Left ventricle myocardium superior (tissue), 1 donor: ENCODE results near the gene ALOX5AP. TPM values are rescaled to one million over a fixed set of nuclear protein-coding genes. Genes with fewer than 3 reads are reported as not detected.
A peak's percentile ranks its signal among the peaks of the same experiment; 100 is the strongest.

Source experiments
- ATAC-seq: fragments of 200-7000 bp; cut with Tn5 transposase; one replicate; pipeline ENCODE4 v1.9.1; 2020; ENCODE audit warnings: mild to moderate bottlenecking, moderate library complexity
- DNase-seq: peaks from one replicate; pipeline ENCODE4 v3.0.0-alpha.2; 2020
- intact Hi-C: fragments of 100-400 bp; cut with micrococcal nuclease; formaldehyde crosslinking; loops from one replicate; pipeline ENCODE4 v1.11.0; 2022
- long read RNA-seq: library from polyadenylated mRNA; unstranded; transcript quantifications from one replicate; pipeline ENCODE4 v2.0.0, GENCODE V29; 2021
- total RNA-seq: library from RNA; stranded (reverse); fragmentation: NEBNext Ultra II Directional; extraction: Animal tissue kit (Norgen Biotek cat#: 25700); gene quantifications from one replicate; pipeline ENCODE4 v1.2.1, GENCODE V29; 2021
- donor health status: DM: no; HTN: yes; CAD: no; lungs with severe emphysema.

Gene ALOX5AP
- 10.1 TPM for total RNA-seq
- long read RNA-seq, partial matches to known transcripts = 0 of 4 reads
- long read RNA-seq, other reads (novel, unspliced or antisense) = 0 of 4 reads

- intact Hi-C loops = no loop called here
- ATAC-seq (peak; percentile 76), DNase-seq (no peak)
Observed at GRCh38 chr13:30735025-30735871, at the start of gene ALOX5AP. ALOX5AP (plus strand) TSS chr13:30735543; CDS start chr13:30735606, 63 bp downstream.

GRCh38 chr13:30685987-30686386, 49.4 kb upstream of the ALOX5AP start:
- DNase-seq (no peak), ATAC-seq (no peak)
- intact Hi-C loops = no loop called here

DNA sequence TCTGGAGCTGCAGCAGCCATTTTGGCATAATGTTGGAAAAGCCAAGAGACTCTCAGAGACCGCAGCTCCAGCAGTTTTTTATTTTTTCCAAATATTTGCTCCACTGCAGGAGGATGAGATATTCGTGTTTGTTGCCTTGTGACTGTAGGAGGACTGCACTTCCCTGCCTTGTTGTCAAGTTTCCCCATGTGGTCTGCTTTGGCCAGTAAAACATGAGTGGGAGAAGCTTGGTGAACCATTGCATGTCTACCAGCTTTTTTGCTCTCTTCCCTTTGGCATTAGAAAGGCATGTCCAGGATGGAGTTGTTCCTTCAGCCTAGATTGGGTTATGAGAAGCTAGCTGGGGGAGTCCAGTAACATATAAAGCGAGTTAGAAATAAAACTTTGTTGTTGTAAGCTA, 47.7 kb upstream of the ALOX5AP start:
- no peak for ATAC-seq
- no peak for DNase-seq
- intact Hi-C loops = no loop called here

- intact Hi-C loops = no loop called here
- DNase-seq (no peak), ATAC-seq (no peak)
Observed at GRCh38 chr13:30689752-30690151, 45.6 kb upstream of the ALOX5AP start.

DNA sequence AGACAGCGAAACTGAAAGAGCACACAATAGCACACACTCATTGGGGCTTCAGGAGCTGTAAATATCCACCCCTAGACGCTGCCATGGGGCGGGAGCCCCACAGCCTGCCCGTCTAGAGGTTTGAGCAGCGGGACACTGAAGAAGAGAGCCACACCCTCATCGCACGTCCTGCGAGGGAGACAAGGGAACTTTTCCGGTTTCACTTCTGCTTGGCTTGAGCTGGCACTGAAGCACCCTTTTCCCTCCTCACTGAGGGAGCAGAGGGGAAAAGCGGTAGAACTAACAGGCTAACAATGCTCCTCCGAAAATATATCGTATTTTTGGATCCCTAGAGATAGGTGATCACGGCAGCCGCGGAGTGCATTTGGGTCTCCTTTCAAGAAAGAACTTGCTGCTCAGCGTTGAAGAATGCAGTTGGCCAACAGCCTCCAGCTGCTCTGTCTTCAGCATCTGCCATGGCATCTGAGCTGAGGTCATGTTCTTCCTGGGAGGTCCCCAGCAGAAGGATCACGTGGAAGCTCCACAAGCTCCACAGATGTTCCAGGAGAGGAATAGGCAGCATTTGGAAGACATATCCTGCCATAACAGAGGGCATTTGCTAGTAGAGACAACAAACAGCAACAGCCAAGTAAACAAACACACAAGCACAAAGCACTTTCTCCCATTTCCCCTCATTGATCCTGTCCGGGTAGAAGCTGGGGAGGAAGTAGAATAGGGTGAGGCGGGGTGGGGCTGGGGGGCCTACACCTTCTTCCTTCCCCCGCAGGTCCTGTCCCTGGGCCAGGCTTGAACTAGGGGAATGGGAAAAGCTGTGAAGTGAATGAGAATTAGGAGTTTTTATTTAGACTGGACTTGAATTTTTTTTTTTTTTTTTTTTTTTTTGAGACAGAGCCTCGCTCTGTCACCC, 44.8 kb upstream of the ALOX5AP start:
- peak; percentile 75 for DNase-seq
- intact Hi-C loops = no loop called here
- ATAC-seq = peak; percentile 94

DNA sequence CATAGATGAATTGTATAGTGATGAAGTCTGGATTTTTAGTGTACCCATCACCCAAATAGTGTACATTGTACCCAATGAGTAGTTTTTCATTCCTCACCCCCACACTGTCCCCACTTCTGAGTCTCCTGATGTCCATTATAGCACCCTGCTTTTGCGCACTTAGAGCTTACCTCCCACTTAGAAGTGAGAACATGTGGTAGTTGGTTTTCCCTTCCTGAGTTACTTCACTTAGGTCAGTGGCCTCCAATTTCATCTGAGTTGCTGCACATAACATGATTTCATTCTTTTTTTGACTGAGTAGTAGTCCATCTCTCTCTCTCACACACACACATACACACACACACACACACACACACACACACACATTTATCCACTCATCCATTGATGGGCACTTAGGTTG, 43.2 kb upstream of the ALOX5AP start:
- DNase-seq (no peak), ATAC-seq (no peak)
- intact Hi-C loops = no loop called here

DNA sequence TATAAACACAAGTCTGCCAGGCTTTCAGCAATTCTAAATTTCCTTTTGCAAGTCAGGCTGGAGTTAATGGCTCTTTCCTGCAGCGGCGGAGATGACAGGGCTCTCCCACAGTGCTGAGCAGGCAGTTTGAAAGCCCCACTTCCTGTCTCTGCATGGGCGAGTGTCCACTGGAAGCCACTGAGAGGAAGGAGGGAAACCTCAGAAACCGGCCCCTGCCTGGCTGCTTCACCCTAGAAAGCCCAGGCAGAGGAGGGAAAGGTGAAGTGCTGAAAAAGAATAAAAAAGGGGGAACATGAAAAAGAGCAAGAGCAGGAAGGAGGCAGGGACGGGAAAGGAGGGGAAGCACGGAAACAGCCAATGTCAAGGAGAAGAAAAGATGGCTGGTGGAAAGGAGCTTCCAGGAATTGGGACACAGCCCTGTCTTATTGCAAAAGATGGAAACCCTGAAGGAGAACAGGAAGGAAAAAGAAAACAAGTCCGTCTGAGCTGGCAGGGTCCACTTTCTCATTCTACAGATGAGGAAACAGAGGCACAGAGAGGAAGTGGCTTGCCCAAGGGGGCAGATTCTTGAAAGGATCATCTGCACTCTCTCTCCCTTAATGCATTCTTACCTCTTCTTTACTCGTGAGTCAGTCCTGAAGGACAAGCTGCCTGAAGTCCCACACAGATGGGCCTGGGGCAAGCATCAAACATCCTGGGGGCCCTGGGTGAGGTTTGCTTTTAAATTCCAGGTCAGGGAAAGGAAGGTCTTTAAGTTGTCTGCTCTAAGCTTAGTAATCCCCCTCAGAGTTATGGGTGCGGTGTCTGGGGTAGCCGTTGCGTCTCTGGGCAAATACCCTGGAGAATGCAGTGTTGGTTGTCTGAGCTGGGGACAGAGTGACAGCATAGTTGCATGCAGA, 38.8 kb upstream of the ALOX5AP start:
- ATAC-seq (peak; percentile 87), DNase-seq (peak; percentile 52)
- intact Hi-C loops = no loop called here

DNA sequence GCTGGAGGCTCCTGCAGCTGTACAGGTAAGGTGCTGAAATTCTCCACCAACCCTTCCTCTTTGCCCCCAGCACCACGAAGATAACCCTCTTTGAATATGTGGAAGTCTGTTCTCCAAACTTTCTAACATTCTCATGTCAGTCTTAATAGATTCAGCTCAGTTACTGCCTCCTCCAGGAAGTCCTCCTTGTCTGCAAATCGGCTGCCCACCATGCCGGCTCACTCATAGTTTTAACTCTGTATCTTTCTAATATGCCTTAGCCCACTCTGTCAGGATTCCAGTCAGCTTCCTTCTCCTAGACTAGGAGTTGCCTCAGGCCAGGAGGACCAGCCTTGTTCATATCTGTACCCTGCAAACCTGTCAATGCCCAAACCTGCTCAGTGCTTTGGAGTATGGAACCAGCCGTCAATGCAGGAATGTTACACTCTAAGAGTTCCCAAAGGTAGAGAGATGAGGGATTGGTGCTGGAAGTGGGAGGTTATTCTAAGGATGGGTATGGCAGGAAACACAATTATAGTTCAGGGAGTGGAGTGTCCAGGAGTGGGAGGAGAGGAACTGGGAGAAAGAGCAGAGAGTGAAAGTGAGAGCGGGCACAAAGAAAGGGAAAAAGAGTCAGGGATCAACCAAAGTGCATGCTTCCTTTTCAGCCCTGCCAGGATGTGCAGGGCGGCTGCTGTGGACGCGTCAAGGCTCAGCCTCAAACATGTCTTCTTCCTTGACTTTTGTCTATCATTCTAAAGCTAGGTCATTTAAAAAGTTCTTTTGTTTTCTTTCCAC, 38.0 kb upstream of the ALOX5AP start:
- no peak for DNase-seq
- intact Hi-C loops = no loop called here
- peak; percentile 60 for ATAC-seq

- intact Hi-C loops = no loop called here
- DNase-seq (no peak), ATAC-seq (no peak)
Observed at GRCh38 chr13:30697996-30698401, 37.3 kb upstream of the ALOX5AP start.

DNA sequence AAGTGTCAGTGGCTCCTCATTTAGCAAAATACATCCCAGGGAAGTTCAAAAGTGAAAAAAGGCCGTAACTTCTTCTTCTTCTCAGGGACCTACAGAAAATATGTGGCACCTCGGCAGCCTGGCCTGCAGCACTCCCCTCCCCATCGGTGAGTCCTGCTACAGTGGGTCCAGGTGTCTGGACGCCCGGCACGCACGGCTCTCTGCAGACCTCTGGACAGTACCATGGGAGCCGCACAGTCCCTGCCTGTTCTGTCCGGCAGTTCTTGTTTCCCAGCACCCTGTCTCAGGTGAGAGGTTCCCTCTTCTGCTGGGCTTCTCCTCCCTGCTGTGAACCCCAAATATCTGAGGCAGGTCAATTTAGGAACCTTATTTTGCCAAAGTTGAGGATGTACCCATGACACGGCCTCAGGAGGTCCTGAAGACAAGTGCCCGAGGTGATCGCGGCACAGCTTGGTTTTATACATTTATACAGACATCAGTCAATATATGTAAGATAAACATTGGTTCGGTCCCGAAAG, 36.8 kb upstream of the ALOX5AP start:
- intact Hi-C loops = no loop called here
- ATAC-seq (no peak), DNase-seq (no peak)

DNA sequence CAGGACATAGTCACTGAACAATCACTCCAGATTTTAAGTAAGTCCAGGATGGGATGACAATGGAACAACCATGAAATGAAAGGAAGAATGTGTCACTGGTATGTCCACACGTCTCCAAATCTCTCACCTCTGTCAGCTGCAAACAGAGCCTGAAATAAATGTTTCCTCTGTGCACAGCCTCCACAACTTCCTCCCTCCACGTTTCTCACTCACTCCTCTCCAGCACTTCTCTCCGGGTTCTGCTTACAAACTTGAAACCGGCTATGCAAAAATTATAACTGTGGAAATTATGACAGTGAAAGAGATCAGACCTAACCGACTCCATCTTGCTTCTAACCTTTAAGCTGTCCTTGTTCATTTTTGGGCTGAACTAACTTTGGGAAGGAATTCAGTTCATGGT, 35.0 kb upstream of the ALOX5AP start:
- intact Hi-C loops = no loop called here
- DNase-seq = no peak
- ATAC-seq = no peak

GRCh38 chr13:30702006-30702405, 33.3 kb upstream of the ALOX5AP start:
- ATAC-seq = no peak
- DNase-seq = no peak
- intact Hi-C loops = no loop called here

GRCh38 chr13:30704596-30704995, 30.7 kb upstream of the ALOX5AP start:
- intact Hi-C loops = no loop called here
- DNase-seq = no peak
- ATAC-seq = no peak

DNA sequence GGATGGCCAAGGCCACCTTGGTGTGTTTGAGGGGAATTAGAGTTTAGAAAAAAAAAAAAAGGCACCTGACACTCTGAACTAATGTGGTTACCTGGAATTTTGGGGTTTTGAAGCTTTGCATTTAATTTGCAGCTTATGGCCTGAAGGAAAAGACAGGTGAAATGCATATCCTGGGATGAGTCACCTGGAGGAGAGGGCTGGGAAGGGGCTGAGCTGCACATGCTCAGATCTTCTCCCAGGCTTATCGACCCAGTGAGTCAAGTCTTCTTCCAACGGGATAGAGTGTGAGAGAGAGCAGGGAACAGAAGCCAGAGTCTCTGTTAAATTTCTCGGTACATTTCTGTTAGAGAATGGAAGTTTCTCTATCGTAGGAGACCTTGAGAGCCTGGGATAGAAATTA, 29.7 kb upstream of the ALOX5AP start:
- intact Hi-C loops = no loop called here

GRCh38 chr13:30708541-30708940, 26.8 kb upstream of the ALOX5AP start:
- ATAC-seq = no peak
- DNase-seq = no peak
- intact Hi-C loops = no loop called here

More for the DNA sequence above, 29.7 kb upstream of the ALOX5AP start:
- no peak for DNase-seq
- no peak for ATAC-seq

DNA sequence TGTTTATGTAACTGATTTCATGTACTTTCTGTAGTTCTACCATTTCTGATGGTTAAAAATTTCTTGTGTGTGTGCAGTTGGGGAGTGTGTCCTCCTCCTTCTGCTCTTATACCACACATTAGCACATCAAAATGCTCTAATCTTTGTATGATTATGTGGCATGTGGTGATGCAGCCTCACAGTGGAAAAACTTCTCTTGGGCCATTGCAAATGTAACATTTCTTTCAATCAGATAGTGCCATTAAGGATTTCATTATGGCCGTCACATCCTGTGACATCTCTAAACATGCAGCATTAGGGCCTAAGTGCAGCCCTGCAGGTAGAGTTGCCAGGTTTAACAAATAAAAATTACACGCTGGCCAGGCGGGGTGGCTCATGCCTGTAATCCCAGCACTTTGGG, 24.9 kb upstream of the ALOX5AP start:
- ATAC-seq = no peak
- intact Hi-C loops = no loop called here
- DNase-seq = no peak

- ATAC-seq (no peak), DNase-seq (no peak)
- intact Hi-C loops = no loop called here
Observed at GRCh38 chr13:30711375-30711774, 24.0 kb upstream of the ALOX5AP start.

- intact Hi-C loops = no loop called here
- DNase-seq (no peak), ATAC-seq (no peak)
Observed at GRCh38 chr13:30711837-30712236, 23.5 kb upstream of the ALOX5AP start.
